ENCODE results near the gene IQCN.

Gene IQCN

GRCh38 chr19:18262917-18263316 is 11.3 kb downstream of the IQCN start:
- TF ChIP-seq, protein P1, sequence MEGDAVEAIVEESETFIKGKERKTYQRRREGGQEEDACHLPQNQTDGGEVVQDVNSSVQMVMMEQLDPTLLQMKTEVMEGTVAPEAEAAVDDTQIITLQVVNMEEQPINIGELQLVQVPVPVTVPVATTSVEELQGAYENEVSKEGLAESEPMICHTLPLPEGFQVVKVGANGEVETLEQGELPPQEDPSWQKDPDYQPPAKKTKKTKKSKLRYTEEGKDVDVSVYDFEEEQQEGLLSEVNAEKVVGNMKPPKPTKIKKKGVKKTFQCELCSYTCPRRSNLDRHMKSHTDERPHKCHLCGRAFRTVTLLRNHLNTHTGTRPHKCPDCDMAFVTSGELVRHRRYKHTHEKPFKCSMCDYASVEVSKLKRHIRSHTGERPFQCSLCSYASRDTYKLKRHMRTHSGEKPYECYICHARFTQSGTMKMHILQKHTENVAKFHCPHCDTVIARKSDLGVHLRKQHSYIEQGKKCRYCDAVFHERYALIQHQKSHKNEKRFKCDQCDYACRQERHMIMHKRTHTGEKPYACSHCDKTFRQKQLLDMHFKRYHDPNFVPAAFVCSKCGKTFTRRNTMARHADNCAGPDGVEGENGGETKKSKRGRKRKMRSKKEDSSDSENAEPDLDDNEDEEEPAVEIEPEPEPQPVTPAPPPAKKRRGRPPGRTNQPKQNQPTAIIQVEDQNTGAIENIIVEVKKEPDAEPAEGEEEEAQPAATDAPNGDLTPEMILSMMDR (IDR thresholded peaks at IDR 0.05; ENCODE audit: insufficient read depth, low read length, missing control alignments) = no peak
- ChIA-PET POLR2A (interaction anchor here (1.8 kb wide), 1 partner anchor 12 kb away, joined by 7 read pairs; the partner anchor contains the start of gene IQCN), CTCF (interaction anchor here (0.7 to 2.8 kb wide), 5 partner anchors 8 to 66 kb away, joined by 3 to 11 read pairs (median 7); a partner anchor contains a TSS)
- H3K4me3 ChIP-seq (ENCODE audit: low read depth, low read length) = no peak overlapping the region
- no peak for DNase-seq (ENCODE audit: low read depth, low spot score)

GRCh38 chr19:18262144-18262543 is 12.1 kb downstream of the IQCN start:
- CTCF ChIA-PET = interaction anchor here (1.0 to 2.2 kb wide), 3 partner anchors 10 to 66 kb away, joined by 5 to 15 read pairs (median 7); no protein-coding TSS in a partner anchor
- TF ChIP-seq, protein P1 (IDR thresholded peaks at IDR 0.05; ENCODE audit: insufficient read depth, low read length, missing control alignments) = no peak

GRCh38 chr19:18261474-18261873 is 12.8 kb downstream of the IQCN start:
- no peak for DNase-seq (ENCODE audit: low read depth, low spot score)
- H3K4me3 ChIP-seq (ENCODE audit: low read depth, low read length) = no peak overlapping the region
- CTCF ChIA-PET = interaction anchor here (1.5 to 2.2 kb wide), 2 partner anchors 9 to 17 kb away, joined by 14 to 15 read pairs; no protein-coding TSS in a partner anchor
- POLR2A ChIA-PET = no interaction called here
- TF ChIP-seq, protein P1 (IDR thresholded peaks at IDR 0.05; ENCODE audit: insufficient read depth, low read length, missing control alignments) = no peak

More at GRCh38 chr19:18262144-18262543, 12.1 kb downstream of the IQCN start:
- no peak overlapping the region for H3K4me3 ChIP-seq (ENCODE audit: low read depth, low read length)
- POLR2A ChIA-PET = interaction anchor here (1.8 kb wide), 1 partner anchor 12 kb away, joined by 7 read pairs; the partner anchor contains the start of gene IQCN
- no peak for DNase-seq (ENCODE audit: low read depth, low spot score)

DNA sequence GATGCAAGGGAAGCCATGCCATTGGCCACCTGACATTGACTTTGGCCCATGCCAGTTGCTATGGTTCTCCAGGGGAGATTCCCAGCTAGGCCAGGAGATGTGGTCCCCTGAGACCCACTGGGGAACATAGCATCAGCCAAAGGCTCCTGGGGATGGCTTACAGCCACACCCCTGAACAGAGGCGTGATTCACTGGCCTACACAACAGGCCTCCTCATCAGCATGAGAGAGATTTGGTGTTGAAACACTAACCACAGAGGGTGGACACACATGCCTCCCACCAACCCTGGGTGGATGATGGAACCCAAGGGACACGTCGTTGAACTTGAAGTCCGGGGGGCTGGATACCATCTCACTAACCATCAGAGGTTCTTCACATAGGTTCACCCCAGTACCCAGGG is 14.4 kb downstream of the IQCN start:
- no peak overlapping the region for H3K4me3 ChIP-seq (ENCODE audit: low read depth, low read length)
- CTCF ChIA-PET = interaction anchor here (1.2 to 1.7 kb wide), 4 partner anchors 8 to 148 kb away, joined by 4 to 14 read pairs (median 4); no protein-coding TSS in a partner anchor
- TF ChIP-seq, protein P1 (IDR thresholded peaks at IDR 0.05; ENCODE audit: insufficient read depth, low read length, missing control alignments) = no peak
- POLR2A ChIA-PET = interaction anchor here (1.1 kb wide), 1 partner anchor 45 kb away, joined by 3 read pairs; no protein-coding TSS in a partner anchor
- DNase-seq (ENCODE audit: low read depth, low spot score) = no peak

DNA sequence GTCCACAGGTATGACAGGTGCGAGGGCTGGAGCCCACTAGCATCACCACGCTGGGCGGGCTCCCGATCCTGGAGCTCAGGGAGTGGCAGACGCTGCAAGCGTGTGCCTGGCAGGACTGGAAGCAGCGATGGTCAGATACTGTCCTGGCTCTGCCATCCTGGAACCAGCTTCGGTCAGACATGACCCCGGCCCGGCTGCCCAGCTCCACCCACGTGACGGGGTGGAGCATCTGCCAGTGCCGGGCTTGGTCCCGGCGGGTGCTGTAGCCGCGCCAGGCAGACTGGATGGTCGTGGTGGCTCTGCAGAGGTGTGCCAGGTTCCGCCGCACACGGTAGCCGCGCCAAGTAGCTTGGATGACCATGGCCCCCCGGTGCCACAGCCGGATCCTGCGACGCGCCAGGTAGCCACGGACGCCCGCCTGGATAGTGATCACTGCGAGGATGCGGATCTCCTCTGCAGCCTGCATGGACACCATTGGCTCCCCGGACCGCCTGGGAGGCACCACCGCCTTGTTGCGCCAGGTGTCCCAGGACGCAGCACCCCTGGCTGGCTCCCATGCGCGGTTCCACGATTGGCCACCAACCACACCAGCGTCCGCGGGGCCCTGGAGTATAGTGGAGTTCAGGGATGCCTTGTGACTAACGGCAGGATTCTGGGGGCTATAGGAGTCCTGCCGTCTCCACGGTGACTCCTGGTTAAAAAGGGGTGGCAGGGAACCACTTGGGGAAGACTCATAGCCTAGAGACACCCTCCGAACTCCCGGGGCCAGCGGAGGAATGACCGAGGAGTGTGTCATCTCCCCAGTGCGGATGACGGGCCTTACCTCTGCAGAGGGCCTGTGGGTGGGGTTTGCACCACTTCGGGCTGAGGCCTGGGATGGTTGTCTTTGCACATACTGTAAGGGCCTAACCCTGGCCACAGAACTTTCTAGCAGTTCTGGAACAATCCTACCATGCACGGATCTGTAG is 16.5 kb downstream of the IQCN start:
- POLR2A ChIA-PET = no interaction called here
- CTCF ChIA-PET = interaction anchor here (0.6 to 1.6 kb wide), 3 partner anchors 22 to 78 kb away, joined by 3 to 5 read pairs (median 4); no protein-coding TSS in a partner anchor
- no peak for DNase-seq (ENCODE audit: low read depth, low spot score)
- no peak overlapping the region for H3K4me3 ChIP-seq (ENCODE audit: low read depth, low read length)
- TF ChIP-seq, protein P1 (IDR thresholded peaks at IDR 0.05; ENCODE audit: insufficient read depth, low read length, missing control alignments) = no peak

All from AG04449 (cell line).